Mesodermal cell (in vitro differentiated cells): Measurements from ENCODE around the gene PRICKLE2.

Source experiments
- H3K27ac ChIP-seq: 2 replicates; pipeline ENCODE4 v1.7.0; 2013; ENCODE audit warnings: mild to moderate bottlenecking, low read depth, low read length, moderate library complexity; ENCODE audit not compliant: severe bottlenecking
- H3K36me3 ChIP-seq: 2 replicates; pipeline ENCODE4 v1.7.1; 2013; ENCODE audit warnings: mild to moderate bottlenecking, low read length, moderate library complexity; ENCODE audit not compliant: control insufficient read depth, insufficient read depth
- H3K4me1 ChIP-seq: one replicate; pipeline ENCODE4 v1.7.1; 2013; ENCODE audit warnings: mild to moderate bottlenecking, low read length; ENCODE audit not compliant: insufficient read depth, control insufficient read depth, poor library complexity, severe bottlenecking
- H3K4me3 ChIP-seq: 2 replicates; pipeline ENCODE4 v1.7.0; 2013; ENCODE audit warnings: low read length, control low read depth, mild to moderate bottlenecking; ENCODE audit not compliant: insufficient read depth, poor library complexity, severe bottlenecking; ENCODE audit errors: extremely low read depth
- H3K9me3 ChIP-seq: 2 replicates; pipeline ENCODE4 v1.7.1; 2013; ENCODE audit warnings: mild to moderate bottlenecking, low read length, moderate library complexity; ENCODE audit not compliant: control insufficient read depth
- WGBS, 2 experiments: methylation state at CpG; one replicate each; pipeline ENCODE4 v1.1.5; 2013; ENCODE audit warnings: missing lambda C conversion rate in 2 of 2; ENCODE audit not compliant: insufficient coverage in 2 of 2; 5-methylcytosine and 5-hydroxymethylcytosine counted together

Gene PRICKLE2

GRCh38 chr3:64074895-64075679 is 150.2 kb downstream of the PRICKLE2 start:
- Histone ChIP-seq H3K27ac (no peak overlapping the region), H3K9me3 (peaks cover 7% of the 10 kb centered on the region), H3K4me3 (no peak overlapping the region), H3K4me1 (peaks cover 21% of the 10 kb centered on the region), H3K36me3 (no peaks in the 10 kb centered on the region)
- WGBS, 2 experiments: 100% methylated on average over 1 of the region's 6 CpGs; no CpG with 5 or more reads in 1 of the 2 experiments

- H3K4me3 ChIP-seq: no peak overlapping the region
- peaks cover 21% of the 10 kb centered on the region for H3K4me1 ChIP-seq
- WGBS, 2 experiments: 93 to 95% methylated on average over 2 of the region's 3 CpGs
- peaks cover 7% of the 10 kb centered on the region for H3K9me3 ChIP-seq
- H3K36me3 ChIP-seq: no peaks in the 10 kb centered on the region
- no peak overlapping the region for H3K27ac ChIP-seq
Measured at GRCh38 chr3:64074060-64074459, 151.2 kb downstream of the PRICKLE2 start.

GRCh38 chr3:64073158-64073761 is 152.0 kb downstream of the PRICKLE2 start:
- Histone ChIP-seq H3K4me1 (peaks cover 22% of the 10 kb centered on the region), H3K27ac (no peak overlapping the region), H3K9me3 (peaks cover 7% of the 10 kb centered on the region), H3K4me3 (no peak overlapping the region), H3K36me3 (no peaks in the 10 kb centered on the region)
- 50% methylated on average over 1 of the region's 1 CpG; no CpG with 5 or more reads in 1 of the 2 experiments for WGBS, 2 experiments

GRCh38 chr3:64072126-64072525 is 153.1 kb downstream of the PRICKLE2 start:
- Histone ChIP-seq H3K9me3 (peaks cover 7% of the 10 kb centered on the region), H3K36me3 (no peaks in the 10 kb centered on the region), H3K4me1 (peaks cover 29% of the 10 kb centered on the region), H3K4me3 (no peak overlapping the region), H3K27ac (no peak overlapping the region)
- WGBS, 2 experiments: 94 to 100% methylated on average over 2 of the region's 2 CpGs

GRCh38 chr3:64070704-64071103 is 154.6 kb downstream of the PRICKLE2 start:
- H3K36me3 ChIP-seq: no peaks in the 10 kb centered on the region

GRCh38 chr3:64067506-64068346 is 157.5 kb downstream of the PRICKLE2 start:
- no peaks in the 10 kb centered on the region for H3K9me3 ChIP-seq
- H3K27ac ChIP-seq: no peak overlapping the region
- H3K4me1 ChIP-seq: peaks cover 36% of the 10 kb centered on the region
- H3K36me3 ChIP-seq: no peaks in the 10 kb centered on the region
- 94% methylated on average over 8 to 9 of the region's 10 CpGs for WGBS, 2 experiments
- no peak overlapping the region for H3K4me3 ChIP-seq

More at GRCh38 chr3:64070704-64071103, 154.6 kb downstream of the PRICKLE2 start:
- H3K27ac ChIP-seq: no peak overlapping the region
- no peak overlapping the region for H3K4me3 ChIP-seq
- peaks cover 29% of the 10 kb centered on the region for H3K4me1 ChIP-seq
- H3K9me3 ChIP-seq: peaks cover 7% of the 10 kb centered on the region

- Histone ChIP-seq H3K36me3 (no peaks in the 10 kb centered on the region), H3K9me3 (no peaks in the 10 kb centered on the region), H3K4me3 (no peak overlapping the region), H3K27ac (no peak overlapping the region), H3K4me1 (peaks cover 31% of the 10 kb centered on the region)
- 97 to 100% methylated on average over 2 of the region's 2 CpGs for WGBS, 2 experiments
Measured at GRCh38 chr3:64064804-64065203, 160.5 kb downstream of the PRICKLE2 start.

GRCh38 chr3:64063983-64064438 is 161.3 kb downstream of the PRICKLE2 start:
- Histone ChIP-seq H3K9me3 (no peaks in the 10 kb centered on the region), H3K4me1 (peaks cover 31% of the 10 kb centered on the region), H3K4me3 (no peak overlapping the region), H3K36me3 (no peaks in the 10 kb centered on the region), H3K27ac (no peak overlapping the region)
- WGBS, 2 experiments: 90% methylated on average over 2 of the region's 2 CpGs; no CpG with 5 or more reads in 1 of the 2 experiments

- Histone ChIP-seq H3K9me3 (no peaks in the 10 kb centered on the region), H3K4me3 (no peak overlapping the region), H3K36me3 (no peaks in the 10 kb centered on the region), H3K4me1 (peaks cover 31% of the 10 kb centered on the region), H3K27ac (no peak overlapping the region)
- 33% methylated on average over 2 of the region's 5 CpGs; no CpG with 5 or more reads in 1 of the 2 experiments for WGBS, 2 experiments
Measured at GRCh38 chr3:64063207-64063982, 161.9 kb downstream of the PRICKLE2 start.

- Histone ChIP-seq H3K27ac (no peak overlapping the region), H3K4me3 (no peak overlapping the region), H3K4me1 (peaks cover 30% of the 10 kb centered on the region), H3K36me3 (no peaks in the 10 kb centered on the region), H3K9me3 (no peaks in the 10 kb centered on the region)
- WGBS, 2 experiments: 90 to 91% methylated on average over 2 to 5 of the region's 5 CpGs
Measured at GRCh38 chr3:64061628-64062027, 163.6 kb downstream of the PRICKLE2 start.
